PC-3 (cell line): ENCODE data around the gene MFAP1.

Source experiments
- CTCF ChIP-seq: fragments of 300-600 bp; sonication (generic); conservative IDR thresholded peaks from 2 replicates; pipeline ENCODE4 v1.5.1; 2017; ENCODE audit warnings: antibody characterized with exemption, low read depth, mild to moderate bottlenecking, low read length
- EZH2phosphoT487 ChIP-seq: fragments of 300-600 bp; sonication (generic); IDR thresholded peaks from 2 replicates; pipeline ENCODE4 v1.6.1; 2018; ENCODE audit warnings: mild to moderate bottlenecking, antibody characterized with exemption, low read length, borderline replicate concordance

- TF ChIP-seq CTCF, result no peak
- TF ChIP-seq EZH2phosphoT487, result no peak
Measured at GRCh38 chr15:43824302-43825246, at the start of gene MFAP1.
